GM12892 (cell line): ENCODE data around the gene TRMT44.

Experiments
- POLR2A ChIP-seq: IDR thresholded peaks from 2 replicates; pipeline ENCODE4 v1.6.1; 2011; ENCODE audit warnings: low read depth, low read length, control low read depth
- POLR2AphosphoS5 ChIP-seq: IDR thresholded peaks from 2 replicates; pipeline ENCODE4 v1.6.1; 2011; ENCODE audit warnings: low read depth, low read length, control low read depth
- TAF1 ChIP-seq: IDR thresholded peaks from 2 replicates; pipeline ENCODE4 v1.6.1; 2011; ENCODE audit warnings: low read depth, mild to moderate bottlenecking, control low read depth, low read length, borderline replicate concordance

GRCh38 chr4:8509311-8509950 is 68.9 kb downstream of the TRMT44 start:
- no peak for TF ChIP-seq POLR2A
- no peak for TF ChIP-seq POLR2AphosphoS5
- TF ChIP-seq TAF1 = no peak
